Brain microvascular endothelial cell (primary cell): ENCODE results near the gene SPTBN4.

ENCODE experiments used
- DNase-seq: peaks from one replicate; pipeline ENCODE4 v3.0.0-alpha.2; 2020
- H3K27ac ChIP-seq: fragments of 250-450 bp; sonication (Bioruptor Pico); 2 replicates; pipeline ENCODE4 v1.5.1; 2020; ENCODE audit warnings: mild to moderate bottlenecking, moderate library complexity
- H3K27me3 ChIP-seq: fragments of 250-450 bp; sonication (Bioruptor Pico); replicated peaks from 2 replicates; pipeline ENCODE4 v1.5.1; 2020; ENCODE audit warnings: mild to moderate bottlenecking
- H3K36me3 ChIP-seq: fragments of 250-450 bp; sonication (Bioruptor Pico); replicated peaks from 2 replicates; pipeline ENCODE4 v1.5.1; 2020; ENCODE audit warnings: mild to moderate bottlenecking
- H3K4me3 ChIP-seq: 2 replicates; pipeline ENCODE4 v1.5.1; 2011; ENCODE audit warnings: low read depth, mild to moderate bottlenecking, control low read depth, low read length, moderate library complexity
- in situ Hi-C: cut with HindIII; loops from 2 replicates; pipeline ENCODE4 v1.10.0; 2017; ENCODE audit warnings: low sequenced_read_pairs, low pct_ligation_motif_present
- TF ChIP-seq, protein P1 (sequence below): IDR thresholded peaks from 2 replicates; pipeline ENCODE4 v1.5.1; 2011; ENCODE audit warnings: low read depth, mild to moderate bottlenecking, moderate library complexity, low read length, control low read depth, inconsistent platforms; ENCODE audit errors: missing control alignments

The SPTBN4 gene

DNA sequence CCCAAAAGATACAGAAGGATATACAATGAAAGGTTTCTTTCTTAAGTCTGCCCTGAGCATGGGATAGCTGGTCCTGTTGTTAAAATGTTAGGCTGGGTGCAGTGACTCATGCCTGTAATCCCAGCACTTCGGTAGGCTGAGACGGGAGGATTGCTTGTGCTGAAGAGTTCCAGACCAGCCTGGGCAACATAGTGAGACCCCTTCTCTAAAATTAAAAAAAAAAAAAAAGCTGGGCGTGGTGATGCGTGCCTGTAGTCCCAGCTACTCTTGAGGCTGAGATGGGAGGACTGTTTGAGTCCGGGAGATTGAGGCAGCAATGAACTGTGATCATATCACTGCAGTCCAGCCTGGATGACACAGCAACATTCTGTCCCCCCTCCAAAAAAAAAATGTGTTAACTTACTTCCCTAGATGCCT lies 57.3 kb downstream of the SPTBN4 start:
- no peak for DNase-seq
- H3K27me3 ChIP-seq = no peaks in the 10 kb centered on the region
- in situ Hi-C loops = no loop called here
- TF ChIP-seq, protein P1, sequence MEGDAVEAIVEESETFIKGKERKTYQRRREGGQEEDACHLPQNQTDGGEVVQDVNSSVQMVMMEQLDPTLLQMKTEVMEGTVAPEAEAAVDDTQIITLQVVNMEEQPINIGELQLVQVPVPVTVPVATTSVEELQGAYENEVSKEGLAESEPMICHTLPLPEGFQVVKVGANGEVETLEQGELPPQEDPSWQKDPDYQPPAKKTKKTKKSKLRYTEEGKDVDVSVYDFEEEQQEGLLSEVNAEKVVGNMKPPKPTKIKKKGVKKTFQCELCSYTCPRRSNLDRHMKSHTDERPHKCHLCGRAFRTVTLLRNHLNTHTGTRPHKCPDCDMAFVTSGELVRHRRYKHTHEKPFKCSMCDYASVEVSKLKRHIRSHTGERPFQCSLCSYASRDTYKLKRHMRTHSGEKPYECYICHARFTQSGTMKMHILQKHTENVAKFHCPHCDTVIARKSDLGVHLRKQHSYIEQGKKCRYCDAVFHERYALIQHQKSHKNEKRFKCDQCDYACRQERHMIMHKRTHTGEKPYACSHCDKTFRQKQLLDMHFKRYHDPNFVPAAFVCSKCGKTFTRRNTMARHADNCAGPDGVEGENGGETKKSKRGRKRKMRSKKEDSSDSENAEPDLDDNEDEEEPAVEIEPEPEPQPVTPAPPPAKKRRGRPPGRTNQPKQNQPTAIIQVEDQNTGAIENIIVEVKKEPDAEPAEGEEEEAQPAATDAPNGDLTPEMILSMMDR = no peak
- H3K36me3 ChIP-seq = no peaks in the 10 kb centered on the region
- H3K27ac ChIP-seq = no peak overlapping the region
- no peak overlapping the region for H3K4me3 ChIP-seq

DNA sequence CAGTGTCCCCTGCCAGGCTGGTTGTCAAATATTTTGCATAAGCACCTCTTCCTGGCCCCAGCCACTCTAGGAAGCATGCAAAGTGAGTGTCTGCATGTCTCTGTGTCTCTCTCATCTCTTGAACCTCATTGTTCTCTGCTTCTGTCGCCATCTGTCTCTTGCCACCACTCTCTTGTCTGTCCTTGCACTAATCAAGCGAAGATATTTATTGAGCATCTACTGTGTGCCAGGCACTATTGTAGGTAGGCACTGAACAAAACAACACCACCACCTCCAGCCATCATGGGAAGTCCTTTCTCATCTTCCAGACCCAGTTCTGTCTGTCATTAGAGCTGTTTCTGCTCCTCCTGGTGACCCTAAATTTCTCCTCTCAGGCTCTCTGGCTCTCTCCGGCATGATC lies 57.9 kb downstream of the SPTBN4 start:
- no peak for DNase-seq
- no peaks in the 10 kb centered on the region for H3K36me3 ChIP-seq
- TF ChIP-seq, protein P1 = no peak
- no peak overlapping the region for H3K27ac ChIP-seq
- in situ Hi-C loops = no loop called here
- no peaks in the 10 kb centered on the region for H3K27me3 ChIP-seq
- H3K4me3 ChIP-seq = no peak overlapping the region

DNA sequence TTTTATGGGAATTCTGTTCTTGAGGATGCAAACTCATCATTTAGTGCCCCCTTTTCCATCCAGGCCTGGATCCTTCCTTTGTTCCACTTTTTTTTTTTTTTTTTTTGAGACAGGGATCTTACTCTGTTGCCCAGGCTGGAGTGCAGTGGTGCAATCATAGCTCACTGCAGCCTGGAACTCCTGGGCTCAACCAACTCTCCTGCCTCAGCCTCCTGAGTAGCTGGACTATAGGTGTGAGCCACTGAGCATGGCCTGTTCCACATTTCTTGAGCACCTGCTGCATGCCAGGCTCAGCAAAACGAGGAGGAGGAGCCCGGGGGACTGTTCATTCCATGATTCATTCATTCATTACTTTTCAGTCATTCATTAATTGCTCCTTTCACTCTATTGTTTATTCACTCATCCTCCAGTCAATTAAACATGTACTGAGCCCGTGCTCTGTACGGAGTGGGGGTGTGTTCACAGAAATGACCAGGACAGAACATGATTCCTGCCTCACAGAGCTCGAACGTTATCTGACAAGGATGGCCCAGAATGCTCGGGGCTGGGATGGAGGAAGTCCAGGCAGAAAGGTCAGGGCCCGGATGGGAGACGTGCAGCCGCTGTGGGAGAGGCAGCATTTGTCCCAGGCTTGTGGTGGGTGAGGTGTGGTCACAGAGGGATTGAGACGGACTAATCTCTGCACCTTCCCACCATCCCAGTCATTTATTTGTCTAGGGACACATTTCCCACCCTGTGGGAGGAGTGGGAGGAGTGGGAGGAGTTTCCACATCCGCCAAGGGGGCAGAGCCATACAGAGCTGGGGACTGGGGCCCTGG lies 58.6 kb downstream of the SPTBN4 start:
- H3K4me3 ChIP-seq = no peak overlapping the region
- no peak for DNase-seq
- in situ Hi-C loops = no loop called here
- H3K36me3 ChIP-seq = no peaks in the 10 kb centered on the region
- H3K27me3 ChIP-seq = no peaks in the 10 kb centered on the region
- no peak overlapping the region for H3K27ac ChIP-seq
- TF ChIP-seq, protein P1 = no peak

DNA sequence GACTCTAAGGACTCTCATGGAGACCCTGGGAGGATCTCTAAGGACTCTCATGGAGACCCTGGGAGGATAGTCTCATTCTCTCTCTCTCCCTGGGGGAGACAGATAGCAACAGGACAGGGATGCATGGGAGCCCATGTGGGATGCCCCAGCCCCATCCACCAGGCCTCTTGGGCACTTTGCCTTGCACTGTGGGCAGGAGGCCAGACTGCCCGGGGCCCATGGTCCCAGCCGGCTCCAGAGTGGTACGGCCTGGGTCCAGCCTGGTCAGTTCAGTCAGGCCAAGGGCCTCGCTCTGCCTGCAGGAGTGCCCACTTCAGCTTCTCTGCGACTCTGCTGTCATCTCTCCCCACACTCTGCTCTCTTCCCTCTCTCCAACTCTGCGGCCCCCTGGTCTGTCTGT lies 61.3 kb downstream of the SPTBN4 start:
- TF ChIP-seq, protein P1 = no peak
- Histone ChIP-seq H3K4me3 (no peak overlapping the region), H3K27me3 (peaks cover 3% of the 10 kb centered on the region), H3K27ac (no peak overlapping the region), H3K36me3 (no peaks in the 10 kb centered on the region)
- DNase-seq = no peak
- in situ Hi-C loops = no loop called here

DNA sequence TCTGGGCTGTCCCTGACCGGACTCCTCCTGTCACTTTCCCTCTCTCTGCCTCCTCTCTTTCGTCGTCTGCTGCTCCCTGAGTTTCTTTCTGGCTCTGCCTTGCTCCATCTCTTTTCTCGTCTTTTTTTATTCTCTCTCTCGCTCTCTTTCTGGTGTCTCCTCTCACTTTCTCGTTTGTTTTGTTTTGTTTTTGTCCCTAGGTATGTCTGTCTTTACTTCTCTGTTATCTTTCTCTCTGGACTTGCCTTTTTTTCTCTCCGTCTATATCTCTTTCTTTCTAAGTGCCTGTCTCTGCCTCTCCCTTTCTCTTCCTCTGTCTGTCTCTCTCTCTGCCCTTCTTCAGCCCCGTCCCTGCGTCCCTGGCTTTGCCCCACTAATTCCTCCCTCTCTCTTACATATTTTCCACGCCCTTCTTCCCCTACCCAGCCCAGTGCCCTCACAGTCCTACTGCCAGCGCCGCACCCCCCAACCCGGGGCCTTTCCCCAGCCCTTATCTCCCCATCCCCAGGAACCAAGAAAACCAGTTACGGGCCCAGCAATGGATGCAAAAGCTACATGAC lies 61.8 kb downstream of the SPTBN4 start:
- in situ Hi-C loops = no loop called here
- Histone ChIP-seq H3K4me3 (no peak overlapping the region), H3K27me3 (peaks cover 3% of the 10 kb centered on the region), H3K27ac (no peak overlapping the region), H3K36me3 (no peaks in the 10 kb centered on the region)
- TF ChIP-seq, protein P1 = no peak
- no peak for DNase-seq
